Measurements from ENCODE around the gene OR7A5. TPM values are rescaled to one million over a fixed set of nuclear protein-coding genes. Genes with fewer than 3 reads are reported as not detected.
"Not testable (repeated sequence)": the region's sequence is repeated elsewhere in the genome, so short reads cannot be mapped to it uniquely, and the experiment has no call there.

Gene OR7A5
- total RNA-seq, 1 donor from 2014 or later: not detected

GRCh38 chr19:14804765-14805164, 30.2 kb downstream of the OR7A5 start:
- no peak for TF ChIP-seq CTCF (IDR thresholded peaks at IDR 0.05)
- Mint-ChIP-seq H3K27me3 (ENCODE audit: low read depth) (peaks cover 3% of the 10 kb centered on the region), H3K27ac (ENCODE audit: unreplicated experiment) (no peak overlapping the region), H3K9me3 (ENCODE audit: low read depth) (no peaks in the 10 kb centered on the region), H3K36me3 (ENCODE audit: low read depth) (no peaks in the 10 kb centered on the region), H3K4me1 (ENCODE audit: low read depth) (no peaks in the 10 kb centered on the region), H3K4me3 (ENCODE audit: unreplicated experiment) (no peak overlapping the region)
- DNase-seq (ENCODE audit: low spot score): no peak

GRCh38 chr19:14798760-14799159, 36.2 kb downstream of the OR7A5 start:
- peaks cover 4% of the 10 kb centered on the region for H3K27me3 Mint-ChIP-seq (ENCODE audit: low read depth)
- no peak overlapping the region for H3K27ac Mint-ChIP-seq (ENCODE audit: unreplicated experiment)
- H3K4me3 Mint-ChIP-seq (ENCODE audit: unreplicated experiment): no peak overlapping the region
- peaks cover 6% of the 10 kb centered on the region for H3K9me3 Mint-ChIP-seq (ENCODE audit: low read depth)
- DNase-seq (ENCODE audit: low spot score): no peak
- TF ChIP-seq CTCF (IDR thresholded peaks at IDR 0.05): no peak
- no peaks in the 10 kb centered on the region for H3K4me1 Mint-ChIP-seq (ENCODE audit: low read depth)
- no peaks in the 10 kb centered on the region for H3K36me3 Mint-ChIP-seq (ENCODE audit: low read depth)

GRCh38 chr19:14796021-14796420, 39.0 kb downstream of the OR7A5 start:
- no peak for DNase-seq (ENCODE audit: low spot score)
- Mint-ChIP-seq H3K36me3 (ENCODE audit: low read depth) (no peaks in the 10 kb centered on the region), H3K4me3 (ENCODE audit: unreplicated experiment) (no peak overlapping the region), H3K27ac (ENCODE audit: unreplicated experiment) (no peak overlapping the region), H3K27me3 (ENCODE audit: low read depth) (peaks cover 2% of the 10 kb centered on the region), H3K9me3 (ENCODE audit: low read depth) (peaks cover 9% of the 10 kb centered on the region), H3K4me1 (ENCODE audit: low read depth) (no peaks in the 10 kb centered on the region)
- no peak for TF ChIP-seq CTCF (IDR thresholded peaks at IDR 0.05)

GRCh38 chr19:14795078-14795721, 39.8 kb downstream of the OR7A5 start:
- TF ChIP-seq CTCF (IDR thresholded peaks at IDR 0.05): no peak
- Mint-ChIP-seq H3K27me3 (ENCODE audit: low read depth) (peaks cover 2% of the 10 kb centered on the region), H3K4me1 (ENCODE audit: low read depth) (no peaks in the 10 kb centered on the region), H3K9me3 (ENCODE audit: low read depth) (peaks cover 9% of the 10 kb centered on the region), H3K36me3 (ENCODE audit: low read depth) (no peaks in the 10 kb centered on the region), H3K27ac (ENCODE audit: unreplicated experiment) (no peak overlapping the region), H3K4me3 (ENCODE audit: unreplicated experiment) (no peak overlapping the region)
- DNase-seq (ENCODE audit: low spot score): no peak

- not testable (repeated sequence) for H3K27me3 Mint-ChIP-seq (ENCODE audit: low read depth); H3K27ac Mint-ChIP-seq (ENCODE audit: unreplicated experiment); H3K4me1 Mint-ChIP-seq (ENCODE audit: low read depth); DNase-seq (ENCODE audit: low spot score); H3K9me3 Mint-ChIP-seq (ENCODE audit: low read depth); H3K36me3 Mint-ChIP-seq (ENCODE audit: low read depth); H3K4me3 Mint-ChIP-seq (ENCODE audit: unreplicated experiment)
These were observed 42.7 kb downstream of the OR7A5 start for GRCh38 chr19:14792250-14792649.

- H3K4me1 Mint-ChIP-seq (ENCODE audit: low read depth): peaks cover 3% of the 10 kb centered on the region
- no peaks in the 10 kb centered on the region for H3K9me3 Mint-ChIP-seq (ENCODE audit: low read depth)
- no peak overlapping the region for H3K4me3 Mint-ChIP-seq (ENCODE audit: unreplicated experiment)
- TF ChIP-seq CTCF (IDR thresholded peaks at IDR 0.05): peak; percentile 72
- DNase-seq (ENCODE audit: low spot score): no peak
- no peak overlapping the region for H3K27ac Mint-ChIP-seq (ENCODE audit: unreplicated experiment)
- no peaks in the 10 kb centered on the region for H3K36me3 Mint-ChIP-seq (ENCODE audit: low read depth)
- H3K27me3 Mint-ChIP-seq (ENCODE audit: low read depth): peaks cover 5% of the 10 kb centered on the region
These were observed 48.5 kb downstream of the OR7A5 start for GRCh38 chr19:14786421-14786851.

GRCh38 chr19:14785102-14785793, 49.7 kb downstream of the OR7A5 start:
- not testable (repeated sequence) for H3K4me3 Mint-ChIP-seq (ENCODE audit: unreplicated experiment); H3K27me3 Mint-ChIP-seq (ENCODE audit: low read depth); H3K27ac Mint-ChIP-seq (ENCODE audit: unreplicated experiment); H3K36me3 Mint-ChIP-seq (ENCODE audit: low read depth); H3K9me3 Mint-ChIP-seq (ENCODE audit: low read depth); H3K4me1 Mint-ChIP-seq (ENCODE audit: low read depth); DNase-seq (ENCODE audit: low spot score)

GRCh38 chr19:14784730-14785101, 50.3 kb downstream of the OR7A5 start:
- not testable (repeated sequence) for H3K4me1 Mint-ChIP-seq (ENCODE audit: low read depth); H3K9me3 Mint-ChIP-seq (ENCODE audit: low read depth); H3K27ac Mint-ChIP-seq (ENCODE audit: unreplicated experiment); H3K27me3 Mint-ChIP-seq (ENCODE audit: low read depth); DNase-seq (ENCODE audit: low spot score); H3K36me3 Mint-ChIP-seq (ENCODE audit: low read depth); H3K4me3 Mint-ChIP-seq (ENCODE audit: unreplicated experiment)

Measured in chondrocyte (in vitro differentiated cells).